Natural killer cell (primary cell): ENCODE data around the gene ALK. TPM values are rescaled to one million over a fixed set of nuclear protein-coding genes. Genes with fewer than 3 reads are reported as not detected.

Experiments
- ATAC-seq, 3 donors: fragments of 150-1000 bp in 2 of 3; fragments of 200-7000 bp in 1 of 3; cut with Tn5 transposase; 1 replicate in 1 of 3; 2 replicates in 2 of 3; pipeline ENCODE4 v1.10.0; 2021; ENCODE audit warnings: mild to moderate bottlenecking in 2 of 3, moderate library complexity in 2 of 3
- DNase-seq, 2 donors: peaks; one replicate each; pipeline versions ENCODE4 v3.0.0 to v3.0.0-alpha.2; 2013 to 2021; ENCODE audit warnings: mixed read lengths in 1 of 2
- H3K27ac ChIP-seq: one replicate; pipeline ENCODE4 v1.5.1; 2013; ENCODE audit warnings: mild to moderate bottlenecking, low read length
- H3K27me3 ChIP-seq: one replicate; pipeline ENCODE4 v1.6.1; 2013; ENCODE audit warnings: low read length; ENCODE audit not compliant: control insufficient read depth, insufficient read depth
- H3K36me3 ChIP-seq: one replicate; pipeline ENCODE4 v1.6.1; 2013; ENCODE audit warnings: low read length; ENCODE audit not compliant: control insufficient read depth, insufficient read depth
- H3K4me1 ChIP-seq: one replicate; pipeline ENCODE4 v1.6.1; 2013; ENCODE audit warnings: low read length; ENCODE audit not compliant: control insufficient read depth, insufficient read depth
- H3K4me3 ChIP-seq: one replicate; pipeline ENCODE4 v1.5.1; 2013; ENCODE audit warnings: low read length
- H3K9me3 ChIP-seq: one replicate; pipeline ENCODE4 v1.6.1; 2013; ENCODE audit warnings: low read length; ENCODE audit not compliant: control insufficient read depth, insufficient read depth
- H3K27ac Mint-ChIP-seq, 2 donors: one replicate each; pipeline ENCODE4 v1.8.0; 2022; ENCODE audit warnings: mild to moderate bottlenecking in 2 of 2, mixed read lengths in 2 of 2, moderate library complexity in 1 of 2
- H3K27me3 Mint-ChIP-seq, 2 donors: one replicate each; pipeline ENCODE4 v1.8.0; 2022; ENCODE audit warnings: low read depth in 2 of 2, mixed read lengths in 2 of 2
- H3K36me3 Mint-ChIP-seq: one replicate; pipeline ENCODE4 v1.8.0; 2022; ENCODE audit warnings: mixed read lengths
- H3K4me1 Mint-ChIP-seq, 2 donors: one replicate each; pipeline ENCODE4 v1.8.0; 2022; ENCODE audit warnings: mixed read lengths in 2 of 2
- H3K4me3 Mint-ChIP-seq: one replicate; pipeline ENCODE4 v1.8.0; 2022; ENCODE audit warnings: mild to moderate bottlenecking, moderate library complexity, mixed read lengths
- H3K9me3 Mint-ChIP-seq, 2 donors: one replicate each; pipeline ENCODE4 v1.8.0; 2022; ENCODE audit warnings: mixed read lengths in 2 of 2
- WGBS: methylation state at CpG from one replicate; pipeline ENCODE4 v1.1.7; 2013; ENCODE audit warnings: missing lambda C conversion rate; ENCODE audit not compliant: insufficient coverage; 5-methylcytosine and 5-hydroxymethylcytosine counted together
- intact Hi-C: fragments of 100-400 bp; cut with micrococcal nuclease; formaldehyde crosslinking; loops from one replicate; pipeline ENCODE4 v1.14.2; 2022
- total RNA-seq, 4 donors: library from RNA; stranded (reverse); fragments of 120-200 nt in 1 of 4; gene quantifications; one replicate each; pipeline versions ENCODE4 v1.2.3 to v1.2.4, GENCODE V29; 2013 to 2022
- TF ChIP-seq, protein P1 (sequence below): fragments of 200-600 bp; IDR thresholded peaks from one replicate; pipeline ENCODE4 v1.8.0; 2022; ENCODE audit warnings: antibody characterized with exemption

ALK gene
- total RNA-seq, 3 donors from 2014 or later (not counting 1 experiment from before 2014, with no cell fraction given) = not detected

DNA sequence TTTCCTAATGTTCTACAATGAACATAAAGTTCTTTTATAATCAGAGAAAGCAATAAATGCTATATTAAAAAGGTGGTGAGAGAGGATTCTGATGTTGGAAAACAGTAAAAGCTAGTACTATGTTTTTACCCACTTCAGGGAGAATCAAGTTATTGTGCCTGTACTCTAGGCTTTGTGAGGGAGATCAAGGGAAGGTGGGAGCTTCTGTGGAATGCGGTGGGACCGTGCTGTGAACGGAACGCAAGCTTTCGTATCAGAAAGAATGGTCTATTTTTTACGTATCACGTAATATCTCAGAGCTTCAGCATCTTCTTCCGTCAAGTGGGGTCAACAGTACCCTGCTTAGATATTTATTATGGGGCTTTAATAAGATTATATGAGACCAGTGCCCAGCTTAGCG, 613.0 kb downstream of the ALK start:
- ATAC-seq = no peak
- no peaks in the 10 kb centered on the region for H3K36me3 Mint-ChIP-seq
- H3K4me3 Mint-ChIP-seq = no peak overlapping the region
- no peak overlapping the region for H3K27ac ChIP-seq
- H3K27me3 ChIP-seq = no peaks in the 10 kb centered on the region
- peaks cover 17 to 51% of the 10 kb centered on the region in 2 donors for H3K27me3 Mint-ChIP-seq
- H3K27ac Mint-ChIP-seq = no peak overlapping the region
- no peaks in the 10 kb centered on the region for H3K9me3 ChIP-seq
- TF ChIP-seq, protein P1, sequence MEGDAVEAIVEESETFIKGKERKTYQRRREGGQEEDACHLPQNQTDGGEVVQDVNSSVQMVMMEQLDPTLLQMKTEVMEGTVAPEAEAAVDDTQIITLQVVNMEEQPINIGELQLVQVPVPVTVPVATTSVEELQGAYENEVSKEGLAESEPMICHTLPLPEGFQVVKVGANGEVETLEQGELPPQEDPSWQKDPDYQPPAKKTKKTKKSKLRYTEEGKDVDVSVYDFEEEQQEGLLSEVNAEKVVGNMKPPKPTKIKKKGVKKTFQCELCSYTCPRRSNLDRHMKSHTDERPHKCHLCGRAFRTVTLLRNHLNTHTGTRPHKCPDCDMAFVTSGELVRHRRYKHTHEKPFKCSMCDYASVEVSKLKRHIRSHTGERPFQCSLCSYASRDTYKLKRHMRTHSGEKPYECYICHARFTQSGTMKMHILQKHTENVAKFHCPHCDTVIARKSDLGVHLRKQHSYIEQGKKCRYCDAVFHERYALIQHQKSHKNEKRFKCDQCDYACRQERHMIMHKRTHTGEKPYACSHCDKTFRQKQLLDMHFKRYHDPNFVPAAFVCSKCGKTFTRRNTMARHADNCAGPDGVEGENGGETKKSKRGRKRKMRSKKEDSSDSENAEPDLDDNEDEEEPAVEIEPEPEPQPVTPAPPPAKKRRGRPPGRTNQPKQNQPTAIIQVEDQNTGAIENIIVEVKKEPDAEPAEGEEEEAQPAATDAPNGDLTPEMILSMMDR = no peak
- DNase-seq = no peak
- intact Hi-C loops = no loop called here
- peaks cover 5% of the 10 kb centered on the region for H3K4me1 ChIP-seq
- WGBS = 93% methylated on average over 9 of the region's 9 CpGs
- H3K4me3 ChIP-seq = no peak overlapping the region
- H3K36me3 ChIP-seq = no peaks in the 10 kb centered on the region
- H3K4me1 Mint-ChIP-seq = peaks cover 12 to 30% of the 10 kb centered on the region in 2 donors
- no peaks in the 10 kb centered on the region for H3K9me3 Mint-ChIP-seq

DNA sequence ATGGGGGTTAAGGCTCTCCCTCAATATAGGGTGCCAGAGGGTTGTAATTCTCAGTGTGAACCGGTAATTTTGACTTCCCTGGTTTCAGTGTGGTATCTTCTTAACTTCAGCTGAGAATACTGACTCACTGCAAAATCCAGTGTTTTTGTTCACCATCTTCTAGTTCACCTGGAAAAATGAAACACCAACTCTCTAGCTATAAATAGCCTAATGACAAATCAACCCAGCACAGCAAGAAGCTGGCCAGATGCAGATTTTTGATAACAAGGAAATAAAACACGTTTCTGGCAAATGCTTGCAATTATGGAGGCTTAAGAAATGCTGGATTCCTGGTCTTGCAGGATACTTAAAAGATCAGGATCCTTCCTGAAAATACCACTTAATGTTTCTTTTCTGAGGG, 613.9 kb downstream of the ALK start:
- Histone ChIP-seq H3K27me3 (no peaks in the 10 kb centered on the region), H3K36me3 (no peaks in the 10 kb centered on the region), H3K9me3 (no peaks in the 10 kb centered on the region), H3K4me3 (no peak overlapping the region), H3K4me1 (peaks cover 3% of the 10 kb centered on the region), H3K27ac (no peak overlapping the region)
- intact Hi-C loops = no loop called here
- Mint-ChIP-seq H3K9me3 (no peaks in the 10 kb centered on the region), H3K36me3 (no peaks in the 10 kb centered on the region), H3K4me3 (no peak overlapping the region), H3K27ac (no peak overlapping the region), H3K4me1 (peaks cover 10 to 25% of the 10 kb centered on the region in 2 donors), H3K27me3 (peaks cover 22 to 59% of the 10 kb centered on the region in 2 donors)
- DNase-seq (no peak), ATAC-seq (no peak)
- 29% methylated on average over 1 of the region's 2 CpGs for WGBS
- TF ChIP-seq, protein P1 = no peak

DNA sequence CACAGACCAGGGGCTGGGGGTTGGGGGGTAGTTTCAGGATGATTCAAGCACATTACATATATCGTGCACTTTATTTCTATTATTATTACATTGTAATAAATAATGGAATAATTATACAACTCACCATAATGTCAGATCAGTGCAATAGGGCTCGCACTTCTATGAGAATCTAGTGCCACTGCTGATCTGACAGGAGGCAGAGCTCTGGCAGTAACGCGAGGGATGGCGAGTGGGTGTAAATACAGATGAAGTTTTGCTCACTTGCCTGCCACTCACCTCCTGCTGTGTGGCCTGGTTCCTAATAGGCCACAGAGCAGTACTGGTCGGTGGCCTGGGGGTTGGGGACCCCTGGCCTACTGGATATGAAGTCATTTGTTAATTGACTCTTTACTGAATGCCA, 615.6 kb downstream of the ALK start:
- DNase-seq (no peak), ATAC-seq (no peak)
- Histone ChIP-seq H3K27ac (no peak overlapping the region), H3K9me3 (no peaks in the 10 kb centered on the region), H3K4me1 (no peaks in the 10 kb centered on the region), H3K36me3 (no peaks in the 10 kb centered on the region), H3K4me3 (no peak overlapping the region), H3K27me3 (no peaks in the 10 kb centered on the region)
- peaks cover 0 to 8% of the 10 kb centered on the region in 2 donors for H3K4me1 Mint-ChIP-seq
- no peaks in the 10 kb centered on the region for H3K9me3 Mint-ChIP-seq
- peaks cover 21 to 50% of the 10 kb centered on the region in 2 donors for H3K27me3 Mint-ChIP-seq
- H3K4me3 Mint-ChIP-seq = no peak overlapping the region
- TF ChIP-seq, protein P1 = no peak
- H3K36me3 Mint-ChIP-seq = no peaks in the 10 kb centered on the region
- 88% methylated on average over 5 of the region's 6 CpGs for WGBS
- H3K27ac Mint-ChIP-seq = no peak overlapping the region
- intact Hi-C loops = no loop called here

DNA sequence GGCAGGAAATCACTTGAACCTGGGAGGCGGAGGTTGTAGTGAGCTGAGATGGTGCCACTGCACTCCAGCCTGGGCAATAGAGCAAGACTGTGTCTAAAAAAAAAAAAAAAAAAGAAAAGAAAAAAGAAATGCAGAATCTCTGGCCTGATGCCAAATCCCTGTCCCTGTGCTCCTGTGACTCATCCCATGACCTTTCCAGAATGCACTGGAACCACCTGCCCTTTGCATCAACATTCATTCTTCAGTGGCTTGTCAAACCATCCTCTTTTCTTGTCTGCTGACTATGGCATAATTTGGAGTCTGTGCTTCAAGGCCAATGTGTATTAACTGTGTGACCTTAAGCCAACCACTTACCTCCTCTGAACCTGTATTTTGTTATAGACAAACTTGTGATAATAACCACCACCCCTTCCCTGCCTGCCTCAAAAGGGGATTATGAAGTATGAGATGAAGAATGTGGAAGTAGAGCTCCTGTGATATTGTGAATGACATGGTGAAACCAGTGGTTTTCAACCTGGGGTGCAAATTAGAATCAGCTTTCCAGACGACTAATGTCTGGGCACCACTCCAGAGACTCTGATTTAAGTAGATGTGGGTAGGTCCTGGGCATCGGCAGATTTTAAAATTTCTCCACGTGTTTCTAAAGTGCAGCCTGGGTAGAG, 616.9 kb downstream of the ALK start:
- DNase-seq = no peak
- H3K36me3 Mint-ChIP-seq = no peaks in the 10 kb centered on the region
- Histone ChIP-seq H3K4me3 (no peak overlapping the region), H3K9me3 (no peaks in the 10 kb centered on the region), H3K36me3 (no peaks in the 10 kb centered on the region), H3K27me3 (peaks cover 5% of the 10 kb centered on the region), H3K4me1 (no peaks in the 10 kb centered on the region), H3K27ac (no peak overlapping the region)
- no peak for ATAC-seq
- H3K9me3 Mint-ChIP-seq = no peaks in the 10 kb centered on the region
- 79% methylated on average over 4 of the region's 4 CpGs for WGBS
- peaks cover 25 to 54% of the 10 kb centered on the region in 2 donors for H3K27me3 Mint-ChIP-seq
- H3K4me3 Mint-ChIP-seq = no peak overlapping the region
- H3K4me1 Mint-ChIP-seq = peaks cover 0 to 5% of the 10 kb centered on the region in 2 donors
- intact Hi-C loops = no loop called here
- H3K27ac Mint-ChIP-seq = no peak overlapping the region
- TF ChIP-seq, protein P1 = no peak
